ENCODE results near the gene CCM2L.
A peak's percentile ranks its signal among the peaks of the same experiment; 100 is the strongest.

Gene CCM2L

DNA sequence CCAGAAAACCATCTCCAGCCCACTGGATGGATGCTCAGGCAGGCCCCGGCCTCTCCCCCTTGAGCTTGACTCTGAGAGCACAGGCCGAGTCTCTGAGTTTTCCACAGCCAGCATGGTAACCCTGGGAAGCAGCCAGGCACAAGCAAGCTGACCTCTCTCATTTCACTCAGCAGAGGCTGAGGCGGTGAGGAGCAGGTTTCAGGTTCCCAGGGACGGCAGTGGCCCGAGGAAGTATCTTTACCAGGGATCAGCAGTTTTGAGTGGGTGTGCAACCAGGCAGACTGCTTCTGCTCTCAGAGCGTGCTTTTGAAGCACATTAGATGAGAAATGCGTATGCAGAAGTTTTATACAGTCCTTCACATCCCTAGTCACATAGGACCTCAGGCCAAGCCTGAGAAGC lies 54.4 kb downstream of the CCM2L start:
- H3K4me3 ChIP-seq (ENCODE audit: low read depth, low read length) = no peak overlapping the region
- TF ChIP-seq, protein P1, sequence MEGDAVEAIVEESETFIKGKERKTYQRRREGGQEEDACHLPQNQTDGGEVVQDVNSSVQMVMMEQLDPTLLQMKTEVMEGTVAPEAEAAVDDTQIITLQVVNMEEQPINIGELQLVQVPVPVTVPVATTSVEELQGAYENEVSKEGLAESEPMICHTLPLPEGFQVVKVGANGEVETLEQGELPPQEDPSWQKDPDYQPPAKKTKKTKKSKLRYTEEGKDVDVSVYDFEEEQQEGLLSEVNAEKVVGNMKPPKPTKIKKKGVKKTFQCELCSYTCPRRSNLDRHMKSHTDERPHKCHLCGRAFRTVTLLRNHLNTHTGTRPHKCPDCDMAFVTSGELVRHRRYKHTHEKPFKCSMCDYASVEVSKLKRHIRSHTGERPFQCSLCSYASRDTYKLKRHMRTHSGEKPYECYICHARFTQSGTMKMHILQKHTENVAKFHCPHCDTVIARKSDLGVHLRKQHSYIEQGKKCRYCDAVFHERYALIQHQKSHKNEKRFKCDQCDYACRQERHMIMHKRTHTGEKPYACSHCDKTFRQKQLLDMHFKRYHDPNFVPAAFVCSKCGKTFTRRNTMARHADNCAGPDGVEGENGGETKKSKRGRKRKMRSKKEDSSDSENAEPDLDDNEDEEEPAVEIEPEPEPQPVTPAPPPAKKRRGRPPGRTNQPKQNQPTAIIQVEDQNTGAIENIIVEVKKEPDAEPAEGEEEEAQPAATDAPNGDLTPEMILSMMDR (IDR thresholded peaks at IDR 0.05; ENCODE audit: control insufficient read depth, extremely low read depth, insufficient read depth) = no peak
- DNase-seq (ENCODE audit: low read depth) = no peak

DNA sequence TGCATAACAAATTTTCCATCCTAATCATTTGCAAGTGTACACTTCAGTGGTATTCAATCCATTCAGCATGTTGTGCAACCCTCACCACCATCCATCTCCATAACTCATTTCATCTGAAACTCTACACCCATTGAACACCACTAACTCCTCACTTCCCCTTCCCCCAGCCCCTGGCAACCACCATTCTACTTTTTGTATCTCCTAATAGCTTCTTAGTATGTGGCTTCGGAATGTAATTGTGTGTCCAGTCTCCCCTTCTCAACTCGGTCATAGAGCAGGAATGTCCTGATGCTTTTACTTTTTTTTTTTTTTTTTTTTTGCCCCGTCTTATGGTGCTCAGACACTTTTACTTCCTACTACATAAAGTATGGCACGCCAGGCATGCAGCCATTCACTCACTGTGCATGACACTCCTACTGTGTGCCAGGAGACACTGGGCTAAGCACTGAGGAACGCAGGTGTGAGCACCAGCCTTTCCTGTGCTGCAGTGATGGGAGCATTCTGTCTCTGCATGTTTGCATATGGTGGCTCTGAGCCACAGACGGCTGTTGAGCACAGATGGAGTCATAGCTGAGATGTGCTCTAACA lies 57.1 kb downstream of the CCM2L start:
- TF ChIP-seq, protein P1 (IDR thresholded peaks at IDR 0.05; ENCODE audit: control insufficient read depth, extremely low read depth, insufficient read depth) = no peak
- no peak overlapping the region for H3K4me3 ChIP-seq (ENCODE audit: low read depth, low read length)
- DNase-seq (ENCODE audit: low read depth) = peak; percentile 39

DNA sequence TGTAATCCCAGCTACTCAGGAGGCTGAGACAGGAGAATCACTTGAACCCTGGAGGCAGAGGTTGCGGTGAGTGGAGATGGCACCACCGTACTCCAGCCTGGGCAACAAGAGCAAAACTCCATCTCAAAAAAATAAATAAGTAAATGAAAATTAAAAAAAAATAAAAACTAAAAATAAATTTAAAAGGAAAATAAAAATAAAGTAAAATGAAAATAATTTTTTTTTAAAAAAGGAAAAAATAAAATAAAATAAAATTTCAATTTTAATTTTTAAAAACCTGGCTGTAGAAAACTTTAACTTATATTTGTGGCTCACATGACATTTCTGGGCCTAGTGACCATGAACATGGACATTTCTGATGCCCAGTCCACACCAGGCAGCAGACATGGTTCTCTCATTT lies 57.9 kb downstream of the CCM2L start:
- no peak overlapping the region for H3K4me3 ChIP-seq (ENCODE audit: low read depth, low read length)
- TF ChIP-seq, protein P1 (IDR thresholded peaks at IDR 0.05; ENCODE audit: control insufficient read depth, extremely low read depth, insufficient read depth) = no peak
- no peak for DNase-seq (ENCODE audit: low read depth)

DNA sequence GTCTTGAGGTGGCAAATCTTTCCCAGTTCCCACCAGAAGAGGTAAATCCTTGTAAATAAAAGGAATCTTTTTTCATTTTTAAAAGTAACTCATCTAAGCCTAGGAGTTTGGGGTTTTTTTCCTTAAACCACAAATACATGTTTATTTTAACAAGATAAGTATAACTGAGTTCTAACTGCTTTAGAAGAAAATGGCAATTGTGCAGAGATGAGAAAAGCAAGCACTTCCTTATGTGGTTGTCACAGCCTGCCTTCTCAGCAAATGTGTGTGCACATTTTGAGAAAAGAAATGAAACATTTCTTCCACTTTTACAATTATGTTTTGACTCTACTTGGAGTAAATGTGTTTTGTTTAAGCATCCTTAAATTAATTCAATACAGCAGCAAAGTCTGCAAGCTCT lies 59.5 kb downstream of the CCM2L start:
- no peak overlapping the region for H3K4me3 ChIP-seq (ENCODE audit: low read depth, low read length)
- no peak for DNase-seq (ENCODE audit: low read depth)
- TF ChIP-seq, protein P1 (IDR thresholded peaks at IDR 0.05; ENCODE audit: control insufficient read depth, extremely low read depth, insufficient read depth) = no peak

DNA sequence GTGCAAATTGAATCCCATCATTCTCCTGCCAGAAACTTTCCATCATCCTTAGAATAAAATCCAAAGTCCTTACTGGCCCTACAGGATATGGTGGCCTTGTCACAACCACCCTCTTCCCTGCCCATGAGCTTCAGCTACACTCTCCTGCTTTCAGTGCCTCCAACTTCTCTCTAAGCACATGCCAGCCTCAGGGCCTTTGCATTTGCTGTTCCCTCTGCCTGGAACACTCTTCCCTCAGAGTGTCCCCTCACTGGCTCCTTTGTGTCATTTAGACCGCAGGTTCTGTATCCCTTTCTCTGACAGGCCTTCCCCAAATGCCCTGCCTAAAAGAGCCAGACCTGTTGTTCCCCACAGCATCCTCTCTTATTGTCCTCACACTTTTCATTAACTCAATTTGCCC lies 60.0 kb downstream of the CCM2L start:
- H3K4me3 ChIP-seq (ENCODE audit: low read depth, low read length) = no peak overlapping the region
- TF ChIP-seq, protein P1 (IDR thresholded peaks at IDR 0.05; ENCODE audit: control insufficient read depth, extremely low read depth, insufficient read depth) = no peak
- no peak for DNase-seq (ENCODE audit: low read depth)

DNA sequence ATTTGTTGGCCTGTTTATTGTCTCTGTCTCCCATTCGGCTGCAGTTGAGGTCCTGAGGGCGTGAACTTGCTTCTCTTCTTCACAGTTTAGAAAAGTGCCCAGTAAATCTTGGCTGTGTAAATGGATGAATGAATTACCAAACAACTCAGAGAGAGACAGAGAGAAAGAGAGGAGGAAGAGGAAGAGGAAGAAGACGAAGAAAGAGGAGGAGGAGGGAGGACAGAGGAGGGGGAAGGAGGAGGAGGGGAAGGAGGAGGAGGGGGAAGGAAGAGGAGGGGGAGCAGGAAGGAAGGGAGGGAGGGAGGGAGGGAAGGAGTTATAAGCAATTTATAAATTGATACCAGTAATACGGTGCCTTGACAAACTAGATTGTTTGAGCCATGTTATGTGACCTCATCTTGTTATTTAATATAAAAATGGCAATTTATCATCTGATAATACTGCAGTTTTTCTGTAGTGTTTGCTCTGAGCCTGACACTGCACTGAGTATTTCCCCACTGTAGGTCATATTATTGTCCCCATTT lies 60.5 kb downstream of the CCM2L start:
- no peak overlapping the region for H3K4me3 ChIP-seq (ENCODE audit: low read depth, low read length)
- DNase-seq (ENCODE audit: low read depth) = no peak
- TF ChIP-seq, protein P1 (IDR thresholded peaks at IDR 0.05; ENCODE audit: control insufficient read depth, extremely low read depth, insufficient read depth) = no peak
